ENCODE measurements around the gene PLBD2.

PLBD2 gene

GRCh38 chr12:113334786-113335539 is 23.4 kb upstream of the PLBD2 start, which contains the start of gene SLC8B1:
SLC8B1 (minus strand) TSS chr12:113335109; CDS start chr12:113332878, 2,231 bp downstream.
- Histone ChIP-seq H3K4me2 (ENCODE audit: low read depth, low read length, poor library complexity, severe bottlenecking) (peak within 1 kb of the TSS; percentile 74), H3F3A (ENCODE audit: insufficient read depth) (no peaks in the 10 kb centered on the region), H3K79me2 (ENCODE audit: insufficient read depth, low read length) (no peaks in the 10 kb centered on the region), H3K36me3 (ENCODE audit: low read length) (no peaks in the 10 kb centered on the region), H3K9ac (ENCODE audit: low read length) (peak within 1 kb of the TSS; percentile 69), H3K27me3 (ENCODE audit: low read length) (no peaks in the 10 kb centered on the region), H3K9me2 (replicated peaks; ENCODE audit: insufficient read depth, low read length) (no peaks in the 10 kb centered on the region), H4K20me1 (ENCODE audit: low read depth, low read length) (no peaks in the 10 kb centered on the region), H3K27ac (ENCODE audit: low read depth, low read length) (peak within 1 kb of the TSS; percentile 6; the same call in 1 of the 2 replicates), H3K4me3 (ENCODE audit: insufficient read depth, low read length, poor library complexity, severe bottlenecking) (peak within 1 kb of the TSS; percentile 95), H3K9me3 (ENCODE audit: insufficient read depth, low read length) (no peaks in the 10 kb centered on the region), H2AFZ (ENCODE audit: low read depth, low read length, severe bottlenecking) (peak within 1 kb of the TSS; percentile 71)
- TF ChIP-seq CTCF (IDR thresholded peaks at IDR 0.05; ENCODE audit: insufficient read depth, low read length, poor library complexity, severe bottlenecking): no peak
- TF ChIP-seq EZH2phosphoT487 (conservative IDR thresholded peaks at IDR 0.05; ENCODE audit: low read length): no peak

- H3K79me2 ChIP-seq (ENCODE audit: insufficient read depth, low read length): no peaks in the 10 kb centered on the region
- no peaks in the 10 kb centered on the region for H3F3A ChIP-seq (ENCODE audit: insufficient read depth)
- no peaks in the 10 kb centered on the region for H3K9me3 ChIP-seq (ENCODE audit: insufficient read depth, low read length)
- H3K27me3 ChIP-seq (ENCODE audit: low read length): no peaks in the 10 kb centered on the region
- H3K9me2 ChIP-seq (replicated peaks; ENCODE audit: insufficient read depth, low read length): no peaks in the 10 kb centered on the region
- no peak overlapping the region for H3K27ac ChIP-seq (ENCODE audit: low read depth, low read length)
- no peaks in the 10 kb centered on the region for H4K20me1 ChIP-seq (ENCODE audit: low read depth, low read length)
- H3K4me2 ChIP-seq (ENCODE audit: low read depth, low read length, poor library complexity, severe bottlenecking): no peak overlapping the region
- H3K9ac ChIP-seq (ENCODE audit: low read length): no peak overlapping the region
- H3K36me3 ChIP-seq (ENCODE audit: low read length): no peaks in the 10 kb centered on the region
- no peak for TF ChIP-seq EZH2phosphoT487 (conservative IDR thresholded peaks at IDR 0.05; ENCODE audit: low read length)
- TF ChIP-seq CTCF (IDR thresholded peaks at IDR 0.05; ENCODE audit: insufficient read depth, low read length, poor library complexity, severe bottlenecking): no peak
- H2AFZ ChIP-seq (ENCODE audit: low read depth, low read length, severe bottlenecking): no peak overlapping the region
- no peak overlapping the region for H3K4me3 ChIP-seq (ENCODE audit: insufficient read depth, low read length, poor library complexity, severe bottlenecking)
Measured at GRCh38 chr12:113339540-113339939, 18.8 kb upstream of the PLBD2 start.

- Histone ChIP-seq H3K4me2 (ENCODE audit: low read depth, low read length, poor library complexity, severe bottlenecking) (no peak overlapping the region), H3K79me2 (ENCODE audit: insufficient read depth, low read length) (no peaks in the 10 kb centered on the region), H3K27me3 (ENCODE audit: low read length) (no peaks in the 10 kb centered on the region), H3K9me2 (replicated peaks; ENCODE audit: insufficient read depth, low read length) (no peaks in the 10 kb centered on the region), H2AFZ (ENCODE audit: low read depth, low read length, severe bottlenecking) (no peak overlapping the region), H3K9me3 (ENCODE audit: insufficient read depth, low read length) (no peaks in the 10 kb centered on the region), H3K4me3 (ENCODE audit: insufficient read depth, low read length, poor library complexity, severe bottlenecking) (no peak overlapping the region), H3K36me3 (ENCODE audit: low read length) (no peaks in the 10 kb centered on the region), H3F3A (ENCODE audit: insufficient read depth) (no peaks in the 10 kb centered on the region), H4K20me1 (ENCODE audit: low read depth, low read length) (no peaks in the 10 kb centered on the region), H3K9ac (ENCODE audit: low read length) (no peak overlapping the region), H3K27ac (ENCODE audit: low read depth, low read length) (no peak overlapping the region)
- TF ChIP-seq EZH2phosphoT487 (conservative IDR thresholded peaks at IDR 0.05; ENCODE audit: low read length) (no peak), CTCF (IDR thresholded peaks at IDR 0.05; ENCODE audit: insufficient read depth, low read length, poor library complexity, severe bottlenecking) (no peak)
Measured at GRCh38 chr12:113340061-113340460, 18.3 kb upstream of the PLBD2 start.
